Transverse colon (tissue), 4 donors: ENCODE measurements around the gene INO80D. TPM values are rescaled to one million over a fixed set of nuclear protein-coding genes. Genes with fewer than 3 reads are reported as not detected.

Source experiments
- DNase-seq: peaks from one replicate; pipeline ENCODE4 v3.0.0-alpha.2; 2019
- H3K27ac ChIP-seq, 4 donors: fragments of 200-600 bp; sonication (generic); 2 replicates each; pipeline ENCODE4 v1.5.1; 2016 to 2018; ENCODE audit warnings: inconsistent platforms in 4 of 4
- H3K27me3 ChIP-seq: fragments of 200-600 bp; sonication (generic); 2 replicates; pipeline ENCODE4 v1.5.1; 2017; ENCODE audit warnings: inconsistent platforms
- H3K36me3 ChIP-seq, 4 donors: fragments of 200-600 bp; sonication (generic); 2 replicates each; pipeline ENCODE4 v1.5.1; 2017 to 2019; ENCODE audit warnings: inconsistent platforms in 4 of 4
- H3K4me1 ChIP-seq, 4 donors: fragments of 200-600 bp; sonication (generic); 2 replicates each; pipeline ENCODE4 v1.5.1; 2017 to 2020; ENCODE audit warnings: inconsistent platforms in 4 of 4
- H3K4me3 ChIP-seq, 4 donors: fragments of 200-600 bp; sonication (generic); 1 replicate in 1 of 4; 2 replicates in 3 of 4; pipeline versions ENCODE4 v1.5.1 to v1.6.1; 2017 to 2019; ENCODE audit warnings: inconsistent platforms in 4 of 4
- H3K9me3 ChIP-seq, 2 donors: fragments of 200-600 bp; sonication (generic); 2 replicates each; pipeline ENCODE4 v1.5.1; 2017 to 2019; ENCODE audit warnings: inconsistent platforms in 2 of 2
- CTCF ChIP-seq, 5 experiments: fragments of 200-600 bp in 3 of 5; fragments of 450-650 bp in 2 of 5; sonication (generic) in 3 of 5; IDR thresholded peaks; 1 replicate in 2 of 5; 2 replicates in 3 of 5; pipeline ENCODE4 v1.5.1; 2016 to 2017; ENCODE audit warnings: antibody characterized with exemption in 5 of 5, inconsistent platforms in 3 of 5, mild to moderate bottlenecking in 2 of 5, moderate library complexity in 1 of 5
- EP300 ChIP-seq: sonication (generic); formaldehyde crosslinking; IDR thresholded peaks from one replicate; pipeline ENCODE4 v1.6.1; 2017; ENCODE audit warnings: antibody characterized with exemption, low read depth
- POLR2A ChIP-seq: fragments of 450-650 bp; IDR thresholded peaks from one replicate; pipeline ENCODE4 v1.6.1; 2016; ENCODE audit warnings: antibody characterized with exemption, mild to moderate bottlenecking, moderate library complexity
- POLR2AphosphoS5 ChIP-seq, 3 donors: sonication (generic); formaldehyde crosslinking; IDR thresholded peaks; one replicate each; pipeline ENCODE4 v1.6.1; 2016; ENCODE audit warnings: antibody characterized with exemption in 3 of 3
- WGBS, 2 donors: methylation state at CpG; one replicate each; pipeline ENCODE4 v1.1.5; 2018; ENCODE audit warnings: low coverage in 1 of 2; 5-methylcytosine and 5-hydroxymethylcytosine counted together
- in situ Hi-C, 4 donors: fragments of 200-750 bp; cut with MboI; loops; one replicate each; pipeline versions ENCODE4 v1.15.0 to v1.15.1; 2017; ENCODE audit warnings: low sequenced_read_pairs in 3 of 4, low pct_ligation_motif_present in 1 of 4, low pct_unique_long_range_greater_than_20kb in 1 of 4
- intact Hi-C: fragments of 100-400 bp; cut with DNase I; formaldehyde crosslinking; loops from one replicate; pipeline ENCODE4 v1.15.1; 2023; ENCODE audit warnings: low total_unique reads
- total RNA-seq, 4 donors: library from RNA; depleted of rRNA; stranded (reverse); fragments of >200 nt; gene quantifications; one replicate each; pipeline ENCODE4 v1.1.0, GENCODE V29; 2016

The INO80D gene
- total RNA-seq, 4 donors from 2014 or later = 22.9 to 46.8 (median 31.2) TPM

- intact Hi-C loops (no loop called here), in situ Hi-C loops (no loop called here)
- Histone ChIP-seq H3K4me1 (peaks cover 2 to 22% (median 7%) of the 10 kb centered on the region in 4 donors), H3K4me3 (no peak overlapping the region), H3K27ac (no peak overlapping the region), H3K36me3 (peaks cover 0 to 18% (median 4%) of the 10 kb centered on the region in 4 donors), H3K27me3 (no peaks in the 10 kb centered on the region), H3K9me3 (no peaks in the 10 kb centered on the region)
- WGBS, 2 donors = 43 to 50% methylated on average over 3 of the region's 3 CpGs
- no peak for TF ChIP-seq POLR2AphosphoS5 (IDR thresholded peaks at IDR 0.05)
- no peak for TF ChIP-seq EP300
- no peak for TF ChIP-seq POLR2A
- TF ChIP-seq CTCF (IDR thresholded peaks at IDR 0.05) = no peak
- no peak for DNase-seq
Observed at GRCh38 chr2:206054952-206055351, 31.0 kb downstream of the INO80D start.

- TF ChIP-seq POLR2AphosphoS5 (IDR thresholded peaks at IDR 0.05) = no peak
- no peak for TF ChIP-seq EP300
- TF ChIP-seq POLR2A = no peak
- no peak for TF ChIP-seq CTCF (IDR thresholded peaks at IDR 0.05)
- intact Hi-C loops (no loop called here), in situ Hi-C loops (no loop called here)
- no peak for DNase-seq
- WGBS, 2 donors = 88 to 94% methylated on average over 6 of the region's 6 CpGs
- H3K4me3 ChIP-seq = no peak overlapping the region
- no peak overlapping the region for H3K27ac ChIP-seq
- peaks cover 0 to 16% (median 4%) of the 10 kb centered on the region in 4 donors for H3K36me3 ChIP-seq
- peaks cover 7 to 40% (median 21%) of the 10 kb centered on the region in 4 donors for H3K4me1 ChIP-seq
- no peaks in the 10 kb centered on the region for H3K9me3 ChIP-seq
- H3K27me3 ChIP-seq = no peaks in the 10 kb centered on the region
Observed at GRCh38 chr2:206051912-206052311, 34.1 kb downstream of the INO80D start.

GRCh38 chr2:206049392-206049791 lies 36.6 kb downstream of the INO80D start:
- peaks cover 0 to 27% (median 21%) of the 10 kb centered on the region in 4 donors for H3K4me1 ChIP-seq
- H3K9me3 ChIP-seq = no peaks in the 10 kb centered on the region
- WGBS, 2 donors = 45 to 56% methylated on average over 1 of the region's 1 CpG
- no peaks in the 10 kb centered on the region for H3K27me3 ChIP-seq
- H3K36me3 ChIP-seq = peaks cover 0 to 19% (median 0%) of the 10 kb centered on the region in 4 donors
- intact Hi-C loops (no loop called here), in situ Hi-C loops (no loop called here)
- DNase-seq = no peak
- H3K27ac ChIP-seq = peak overlapping the region; percentile 47 to 55 (median 48)
- no peak overlapping the region for H3K4me3 ChIP-seq
- TF ChIP-seq POLR2AphosphoS5 (IDR thresholded peaks at IDR 0.05) (no peak), EP300 (no peak), POLR2A (no peak), CTCF (IDR thresholded peaks at IDR 0.05) (no peak)

GRCh38 chr2:206045251-206045650 lies 40.7 kb downstream of the INO80D start:
- Histone ChIP-seq H3K36me3 (peaks cover 0 to 19% (median 0%) of the 10 kb centered on the region in 4 donors), H3K9me3 (no peaks in the 10 kb centered on the region), H3K4me1 (peaks cover 0 to 21% (median 19%) of the 10 kb centered on the region in 4 donors), H3K4me3 (no peak overlapping the region), H3K27ac (no peak overlapping the region), H3K27me3 (no peaks in the 10 kb centered on the region)
- intact Hi-C loops = no loop called here
- no peak for TF ChIP-seq POLR2AphosphoS5 (IDR thresholded peaks at IDR 0.05)
- TF ChIP-seq POLR2A = no peak
- TF ChIP-seq CTCF (IDR thresholded peaks at IDR 0.05) = no peak
- no peak for TF ChIP-seq EP300
- DNase-seq = no peak
- in situ Hi-C loops = no loop called here
- 93 to 100% methylated on average over 1 of the region's 1 CpG for WGBS, 2 donors
